ENCODE measurements around the gene MACROD2.

MACROD2 gene

DNA sequence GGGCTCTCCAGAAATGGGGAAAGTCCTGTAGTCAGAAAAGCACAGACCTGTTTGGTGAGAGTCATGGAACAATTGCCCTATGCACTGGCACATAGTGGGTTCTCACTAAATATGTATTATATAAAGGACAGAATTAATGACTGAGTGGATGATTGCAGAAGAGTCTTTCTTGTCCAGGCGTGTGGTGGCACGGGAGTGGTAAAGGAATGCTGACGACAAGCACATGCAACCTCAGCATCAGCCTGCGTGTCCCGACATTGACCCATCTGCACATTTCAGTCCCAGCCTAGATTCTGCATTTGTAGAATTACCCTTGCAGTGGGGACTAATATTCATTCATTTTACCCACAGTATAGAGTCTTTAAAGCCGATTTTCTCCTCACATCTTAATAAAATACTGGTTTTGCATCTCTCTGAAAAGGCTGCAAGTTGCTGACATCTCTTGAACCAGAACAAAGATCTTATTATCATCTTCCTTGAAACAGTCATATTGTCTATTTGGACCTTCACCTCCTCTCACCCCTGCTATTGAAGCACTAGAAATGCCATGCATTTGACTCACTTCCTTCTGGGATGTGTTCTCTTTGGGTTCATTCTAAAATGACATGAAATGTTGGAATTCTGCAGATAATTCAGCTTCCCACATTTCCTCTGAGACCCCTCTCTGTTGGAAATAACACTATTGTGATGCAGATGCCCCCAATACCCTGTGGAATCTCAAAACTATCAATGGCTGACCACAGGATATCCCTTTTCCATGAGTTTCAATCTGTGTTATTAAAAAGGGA is 1225.7 kb downstream of the MACROD2 start:
- Histone ChIP-seq H3K4me1 (ENCODE audit: control insufficient read depth in 1 of 2, insufficient read depth in 2 of 2, low read length in 2 of 2) (no peaks in the 10 kb centered on the region), H3K27ac (ENCODE audit: low read length) (no peak overlapping the region), H3K4me3 (ENCODE audit: low read depth in 1 of 2, low read length in 2 of 2) (no peak overlapping the region), H3K36me3 (ENCODE audit: control insufficient read depth in 1 of 2, insufficient read depth in 2 of 2, low read length in 2 of 2) (no peaks in the 10 kb centered on the region), H3K9me3 (ENCODE audit: control insufficient read depth in 1 of 2, low read length in 2 of 2) (no peaks in the 10 kb centered on the region), H3K27me3 (ENCODE audit: low read depth, low read length) (no peaks in the 10 kb centered on the region)

DNA sequence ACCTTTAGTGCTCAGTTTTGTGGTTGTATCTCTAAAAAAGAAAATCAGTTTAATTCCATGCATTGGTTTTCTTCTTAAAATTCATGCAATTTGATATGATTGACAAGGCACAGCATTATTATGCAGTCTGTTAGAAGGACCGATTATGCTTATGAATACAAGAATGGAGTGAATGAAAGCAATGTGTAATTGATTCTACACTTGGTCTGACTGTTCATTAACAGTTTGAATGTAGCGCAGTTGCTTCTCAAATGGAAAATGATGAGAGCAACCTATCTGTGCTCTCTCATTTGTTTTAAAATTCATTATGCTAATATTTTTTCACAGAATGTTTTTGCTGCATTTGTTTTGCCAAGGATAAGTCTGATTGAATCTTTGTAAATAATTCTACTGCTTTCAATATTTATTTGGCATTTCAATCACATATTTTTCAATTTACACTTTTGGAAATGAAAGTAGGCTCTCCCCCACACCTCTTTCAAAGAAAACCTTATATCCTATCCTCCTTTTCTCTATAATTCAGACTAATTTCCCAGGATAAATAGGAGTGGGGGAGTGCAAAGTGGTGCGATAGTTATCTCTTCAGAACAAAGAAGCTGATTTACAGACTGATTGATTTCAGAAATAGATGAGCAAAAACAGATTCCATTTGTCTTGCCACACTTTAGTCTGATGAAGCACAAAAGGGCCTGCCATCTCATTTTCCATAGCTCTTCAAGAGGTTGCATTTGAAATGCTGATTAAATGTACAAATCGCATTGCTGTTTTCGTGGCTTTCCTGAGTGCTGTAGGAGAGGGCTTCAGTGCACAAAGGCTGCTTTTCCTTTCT is 1227.4 kb downstream of the MACROD2 start:
- Histone ChIP-seq H3K36me3 (ENCODE audit: control insufficient read depth in 1 of 2, insufficient read depth in 2 of 2, low read length in 2 of 2) (no peaks in the 10 kb centered on the region), H3K27me3 (ENCODE audit: low read depth, low read length) (no peaks in the 10 kb centered on the region), H3K4me3 (ENCODE audit: low read depth in 1 of 2, low read length in 2 of 2) (no peak overlapping the region), H3K27ac (ENCODE audit: low read length) (no peak overlapping the region), H3K4me1 (ENCODE audit: control insufficient read depth in 1 of 2, insufficient read depth in 2 of 2, low read length in 2 of 2) (no peaks in the 10 kb centered on the region), H3K9me3 (ENCODE audit: control insufficient read depth in 1 of 2, low read length in 2 of 2) (no peaks in the 10 kb centered on the region)

DNA sequence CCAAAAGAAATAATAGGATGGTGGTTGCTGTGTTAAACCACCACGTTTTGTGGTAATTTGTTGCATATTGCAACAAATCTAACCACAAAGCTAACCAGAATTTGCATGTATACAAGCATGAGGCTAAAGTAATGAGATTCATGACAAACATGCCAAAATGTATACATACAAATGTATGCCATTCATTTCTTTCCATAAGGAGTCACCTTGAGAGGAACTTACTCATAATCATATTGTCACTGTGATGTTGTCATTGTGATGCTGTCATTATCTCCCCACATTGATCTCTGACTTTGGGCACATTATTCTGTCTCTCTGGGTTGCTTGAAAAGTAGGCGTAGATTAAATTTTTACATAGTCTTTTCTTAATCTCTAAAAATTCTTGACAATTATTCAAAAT is 1228.9 kb downstream of the MACROD2 start:
- Histone ChIP-seq H3K27me3 (ENCODE audit: low read depth, low read length) (no peaks in the 10 kb centered on the region), H3K9me3 (ENCODE audit: control insufficient read depth in 1 of 2, low read length in 2 of 2) (no peaks in the 10 kb centered on the region), H3K27ac (ENCODE audit: low read length) (no peak overlapping the region), H3K4me3 (ENCODE audit: low read depth in 1 of 2, low read length in 2 of 2) (no peak overlapping the region), H3K36me3 (ENCODE audit: control insufficient read depth in 1 of 2, insufficient read depth in 2 of 2, low read length in 2 of 2) (no peaks in the 10 kb centered on the region), H3K4me1 (ENCODE audit: control insufficient read depth in 1 of 2, insufficient read depth in 2 of 2, low read length in 2 of 2) (no peaks in the 10 kb centered on the region)

DNA sequence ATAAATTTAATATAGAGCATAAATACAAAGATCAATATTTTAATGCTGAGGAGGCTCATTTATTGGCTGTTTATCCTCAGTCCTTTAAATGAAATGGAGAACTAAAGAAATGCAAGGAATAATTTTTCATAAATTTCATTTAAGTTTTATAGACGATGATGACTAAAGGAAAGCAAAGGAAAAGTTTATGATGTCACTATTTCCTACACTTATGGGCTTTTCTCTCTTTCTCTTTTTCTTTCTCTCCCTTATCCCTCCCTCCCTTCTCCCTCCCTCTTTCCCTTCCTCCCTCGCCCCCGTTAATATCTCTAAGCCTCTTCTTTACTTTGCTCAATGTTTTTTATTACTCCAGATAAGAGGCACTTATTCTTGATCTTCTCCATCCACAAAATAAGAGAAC is 1231.8 kb downstream of the MACROD2 start:
- Histone ChIP-seq H3K27ac (ENCODE audit: low read length) (no peak overlapping the region), H3K4me3 (ENCODE audit: low read depth in 1 of 2, low read length in 2 of 2) (no peak overlapping the region), H3K4me1 (ENCODE audit: control insufficient read depth in 1 of 2, insufficient read depth in 2 of 2, low read length in 2 of 2) (no peaks in the 10 kb centered on the region), H3K36me3 (ENCODE audit: control insufficient read depth in 1 of 2, insufficient read depth in 2 of 2, low read length in 2 of 2) (no peaks in the 10 kb centered on the region), H3K27me3 (ENCODE audit: low read depth, low read length) (no peaks in the 10 kb centered on the region), H3K9me3 (ENCODE audit: control insufficient read depth in 1 of 2, low read length in 2 of 2) (no peaks in the 10 kb centered on the region)

DNA sequence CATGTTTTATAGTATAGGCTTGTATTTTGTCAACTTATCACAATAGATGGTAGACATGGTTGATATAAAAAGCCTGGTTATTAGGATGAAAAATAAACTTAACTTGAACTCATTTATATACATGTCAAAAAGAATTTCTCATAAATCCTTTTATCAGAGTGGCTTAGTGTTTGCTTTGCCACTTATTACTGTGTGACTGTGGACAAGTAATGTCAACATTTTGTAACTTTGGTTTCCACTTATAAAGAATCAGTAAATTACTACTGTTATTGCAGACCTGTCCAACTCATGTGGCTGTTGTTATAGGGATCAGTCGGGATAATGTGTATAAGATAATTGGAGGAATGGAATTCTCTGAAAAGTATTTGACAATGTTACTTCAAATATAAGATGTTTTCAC is 1236.9 kb downstream of the MACROD2 start:
- Histone ChIP-seq H3K36me3 (ENCODE audit: control insufficient read depth in 1 of 2, insufficient read depth in 2 of 2, low read length in 2 of 2) (no peaks in the 10 kb centered on the region), H3K27ac (ENCODE audit: low read length) (no peak overlapping the region), H3K27me3 (ENCODE audit: low read depth, low read length) (no peaks in the 10 kb centered on the region), H3K4me1 (ENCODE audit: control insufficient read depth in 1 of 2, insufficient read depth in 2 of 2, low read length in 2 of 2) (no peaks in the 10 kb centered on the region), H3K4me3 (ENCODE audit: low read depth in 1 of 2, low read length in 2 of 2) (no peak overlapping the region), H3K9me3 (ENCODE audit: control insufficient read depth in 1 of 2, low read length in 2 of 2) (no peaks in the 10 kb centered on the region)

DNA sequence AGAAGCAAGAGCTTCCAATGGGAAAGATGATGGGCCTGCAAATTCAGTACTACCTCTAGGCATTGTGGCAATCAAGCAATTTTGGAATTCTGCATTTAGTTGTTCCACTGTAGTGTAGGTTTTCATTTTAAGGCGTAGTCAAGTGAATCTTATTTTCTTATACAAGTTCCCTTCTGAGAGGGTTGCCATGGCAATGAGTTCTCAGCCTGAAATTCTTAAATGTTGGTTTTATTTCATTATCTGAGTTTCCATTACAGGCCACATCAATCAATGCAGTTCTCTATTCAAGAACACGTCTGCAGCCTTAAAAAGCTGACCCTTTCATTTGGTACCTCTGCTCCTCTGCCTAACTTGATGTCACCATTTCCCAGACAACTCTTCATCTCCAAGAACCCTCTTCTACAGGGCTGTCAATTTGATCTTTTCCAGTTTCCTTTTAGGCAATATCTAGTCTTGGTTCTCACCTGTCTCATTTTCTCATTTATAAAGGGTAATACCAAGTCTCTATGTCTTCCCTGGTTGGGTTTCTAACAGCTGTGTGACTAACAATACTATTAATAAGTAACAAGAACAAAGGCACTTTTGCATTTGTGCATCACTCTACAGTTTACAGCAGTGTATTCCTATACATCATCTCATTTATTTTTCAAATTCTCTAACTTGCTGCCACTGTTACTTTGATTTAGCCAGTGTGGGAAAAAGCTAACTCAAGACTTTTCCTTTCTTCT is 1240.3 kb downstream of the MACROD2 start:
- Histone ChIP-seq H3K4me1 (ENCODE audit: control insufficient read depth in 1 of 2, insufficient read depth in 2 of 2, low read length in 2 of 2) (no peaks in the 10 kb centered on the region), H3K9me3 (ENCODE audit: control insufficient read depth in 1 of 2, low read length in 2 of 2) (no peaks in the 10 kb centered on the region), H3K36me3 (ENCODE audit: control insufficient read depth in 1 of 2, insufficient read depth in 2 of 2, low read length in 2 of 2) (no peaks in the 10 kb centered on the region), H3K27ac (ENCODE audit: low read length) (no peak overlapping the region), H3K27me3 (ENCODE audit: low read depth, low read length) (no peaks in the 10 kb centered on the region), H3K4me3 (ENCODE audit: low read depth in 1 of 2, low read length in 2 of 2) (no peak overlapping the region)

DNA sequence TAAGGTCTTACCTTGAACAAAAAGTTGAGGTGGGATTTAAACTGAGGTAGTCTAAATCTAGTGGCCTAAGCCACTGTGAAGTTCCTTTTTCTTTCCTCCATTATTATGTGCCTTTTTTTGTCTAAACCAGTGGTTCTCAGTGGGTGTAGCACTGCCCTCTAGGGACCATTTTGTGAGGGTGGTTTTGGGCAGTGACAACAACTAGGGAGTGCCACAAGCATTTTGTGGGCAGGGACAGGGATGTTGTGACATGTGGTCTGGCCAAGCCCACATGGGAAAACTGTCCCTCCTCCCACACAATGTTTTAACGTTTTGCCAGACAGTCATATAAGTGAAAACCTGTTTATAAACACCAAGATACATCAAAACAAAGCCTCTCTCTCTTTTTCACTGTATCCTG is 1241.5 kb downstream of the MACROD2 start:
- Histone ChIP-seq H3K36me3 (ENCODE audit: control insufficient read depth in 1 of 2, insufficient read depth in 2 of 2, low read length in 2 of 2) (no peaks in the 10 kb centered on the region), H3K4me3 (ENCODE audit: low read depth in 1 of 2, low read length in 2 of 2) (no peak overlapping the region), H3K9me3 (ENCODE audit: control insufficient read depth in 1 of 2, low read length in 2 of 2) (no peaks in the 10 kb centered on the region), H3K4me1 (ENCODE audit: control insufficient read depth in 1 of 2, insufficient read depth in 2 of 2, low read length in 2 of 2) (no peaks in the 10 kb centered on the region), H3K27me3 (ENCODE audit: low read depth, low read length) (no peaks in the 10 kb centered on the region), H3K27ac (ENCODE audit: low read length) (no peak overlapping the region)

DNA sequence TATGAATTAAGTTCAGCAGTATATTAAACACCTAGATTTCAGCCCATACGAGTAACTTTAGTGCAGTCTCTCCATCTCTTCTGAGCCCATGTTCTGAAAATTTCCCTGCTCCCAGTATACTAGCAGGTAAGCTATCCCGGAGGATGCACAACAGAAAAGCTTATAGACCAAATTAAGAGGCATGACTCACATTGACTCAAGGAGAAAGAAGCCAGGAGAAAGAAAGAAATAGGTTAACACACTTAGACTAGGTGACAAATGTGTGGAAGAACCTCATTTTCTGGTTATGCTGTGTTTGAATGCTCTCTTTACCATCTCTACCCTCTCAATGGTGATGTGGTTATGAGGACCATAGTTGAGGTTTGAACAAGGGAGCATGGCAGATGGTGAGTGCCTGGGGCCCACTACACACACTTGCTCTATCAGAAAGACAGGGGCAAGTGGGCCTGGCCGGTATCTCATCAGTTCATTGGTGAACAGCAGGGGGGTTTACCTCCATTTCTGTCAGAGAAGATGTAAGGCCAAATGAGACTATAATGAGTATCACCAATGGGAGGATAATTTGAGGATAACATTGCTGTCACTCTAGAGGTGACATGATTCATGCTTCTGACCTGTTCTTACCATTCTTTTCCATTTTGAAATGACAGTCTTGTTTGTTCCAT is 1244.4 kb downstream of the MACROD2 start:
- Histone ChIP-seq H3K36me3 (ENCODE audit: control insufficient read depth in 1 of 2, insufficient read depth in 2 of 2, low read length in 2 of 2) (no peaks in the 10 kb centered on the region), H3K27ac (ENCODE audit: low read length) (no peak overlapping the region), H3K4me3 (ENCODE audit: low read depth in 1 of 2, low read length in 2 of 2) (no peak overlapping the region), H3K9me3 (ENCODE audit: control insufficient read depth in 1 of 2, low read length in 2 of 2) (no peaks in the 10 kb centered on the region), H3K4me1 (ENCODE audit: control insufficient read depth in 1 of 2, insufficient read depth in 2 of 2, low read length in 2 of 2) (no peaks in the 10 kb centered on the region), H3K27me3 (ENCODE audit: low read depth, low read length) (no peaks in the 10 kb centered on the region)

DNA sequence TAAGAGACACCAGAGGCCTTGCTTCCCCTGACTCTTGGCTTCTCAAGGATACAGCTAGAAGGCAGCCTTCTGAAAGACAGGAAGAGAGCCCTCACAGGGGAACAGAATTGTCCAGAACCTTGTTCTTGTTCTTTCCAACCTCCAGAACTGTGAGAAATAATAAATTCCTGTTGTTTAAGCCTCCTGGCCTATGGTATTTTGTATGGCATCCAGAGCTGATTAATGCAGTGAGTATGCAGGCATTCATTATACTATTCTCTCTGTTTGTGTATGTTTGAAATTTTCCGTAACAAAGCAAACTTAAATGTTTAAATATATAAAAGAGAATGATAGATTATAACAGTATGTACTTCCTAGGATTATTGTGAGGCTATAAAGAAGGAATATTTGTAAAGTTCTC is 1245.5 kb downstream of the MACROD2 start:
- H3K4me3 ChIP-seq (ENCODE audit: low read depth in 1 of 2, low read length in 2 of 2), result no peak overlapping the region
- H3K36me3 ChIP-seq (ENCODE audit: control insufficient read depth in 1 of 2, insufficient read depth in 2 of 2, low read length in 2 of 2), result no peaks in the 10 kb centered on the region
- H3K27ac ChIP-seq (ENCODE audit: low read length), result no peak overlapping the region
- no peaks in the 10 kb centered on the region for H3K27me3 ChIP-seq (ENCODE audit: low read depth, low read length)
- no peaks in the 10 kb centered on the region for H3K9me3 ChIP-seq (ENCODE audit: control insufficient read depth in 1 of 2, low read length in 2 of 2)
- no peaks in the 10 kb centered on the region for H3K4me1 ChIP-seq (ENCODE audit: control insufficient read depth in 1 of 2, insufficient read depth in 2 of 2, low read length in 2 of 2)

DNA sequence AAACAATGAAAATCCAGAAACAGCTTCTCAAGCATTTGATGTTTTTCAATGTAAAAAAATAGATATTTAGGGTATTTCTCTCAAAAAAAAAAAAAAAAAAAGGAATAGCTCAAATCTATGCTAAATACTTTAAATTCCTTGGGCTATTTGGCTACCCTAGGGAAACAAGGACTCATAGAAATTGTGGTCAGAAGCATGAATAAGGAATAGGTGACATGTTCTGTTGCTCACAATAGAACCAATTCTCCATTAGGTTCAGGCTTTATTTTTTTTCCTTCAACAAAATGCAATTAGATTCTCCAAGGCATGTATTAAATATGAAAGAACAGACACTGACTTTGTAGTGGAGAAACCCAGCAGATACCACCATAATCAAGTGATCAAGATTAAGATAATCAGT is 1246.4 kb downstream of the MACROD2 start:
- no peaks in the 10 kb centered on the region for H3K36me3 ChIP-seq (ENCODE audit: control insufficient read depth in 1 of 2, insufficient read depth in 2 of 2, low read length in 2 of 2)
- H3K4me1 ChIP-seq (ENCODE audit: control insufficient read depth in 1 of 2, insufficient read depth in 2 of 2, low read length in 2 of 2), result no peaks in the 10 kb centered on the region
- H3K27me3 ChIP-seq (ENCODE audit: low read depth, low read length), result no peaks in the 10 kb centered on the region
- no peak overlapping the region for H3K27ac ChIP-seq (ENCODE audit: low read length)
- no peak overlapping the region for H3K4me3 ChIP-seq (ENCODE audit: low read depth in 1 of 2, low read length in 2 of 2)
- no peaks in the 10 kb centered on the region for H3K9me3 ChIP-seq (ENCODE audit: control insufficient read depth in 1 of 2, low read length in 2 of 2)

DNA sequence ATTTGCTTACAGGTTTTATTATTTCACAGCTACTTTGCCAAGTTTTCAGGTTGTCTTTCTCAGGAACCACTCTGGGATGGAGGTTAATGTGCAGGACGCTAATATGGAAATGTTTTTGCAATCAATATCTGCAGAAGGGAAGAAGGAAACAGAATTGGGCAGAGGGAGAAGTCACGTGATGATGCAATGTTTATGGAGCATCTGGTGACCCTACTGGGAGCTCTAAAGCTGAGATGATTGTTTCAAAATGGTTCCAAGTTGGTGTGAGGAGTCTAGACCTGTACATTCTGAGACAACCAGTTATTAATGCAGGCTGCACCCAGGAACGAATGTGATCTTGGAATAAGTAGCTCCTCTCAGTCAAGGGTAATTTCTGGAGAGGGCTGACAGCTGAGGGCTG is 1247.5 kb downstream of the MACROD2 start:
- Histone ChIP-seq H3K27me3 (ENCODE audit: low read depth, low read length) (no peaks in the 10 kb centered on the region), H3K4me3 (ENCODE audit: low read depth in 1 of 2, low read length in 2 of 2) (no peak overlapping the region), H3K4me1 (ENCODE audit: control insufficient read depth in 1 of 2, insufficient read depth in 2 of 2, low read length in 2 of 2) (no peaks in the 10 kb centered on the region), H3K36me3 (ENCODE audit: control insufficient read depth in 1 of 2, insufficient read depth in 2 of 2, low read length in 2 of 2) (no peaks in the 10 kb centered on the region), H3K27ac (ENCODE audit: low read length) (no peak overlapping the region), H3K9me3 (ENCODE audit: control insufficient read depth in 1 of 2, low read length in 2 of 2) (no peaks in the 10 kb centered on the region)

All from muscle layer of duodenum (tissue), 2 donors.